AG04450 (cell line): ENCODE measurements around the gene DAO. TPM values are rescaled to one million over a fixed set of nuclear protein-coding genes. Genes with fewer than 3 reads are reported as not detected.

Experiments
- CTCF ChIA-PET: fragments of 300-600, 350-600 bp; formaldehyde crosslinking; extraction: SDS; loops from one replicate; lab custom pipeline; 2022; ENCODE audit warnings: antibody characterized with exemption, inconsistent platforms; lab: Charles Lee
- POLR2A ChIA-PET: fragments of 350-600 bp; formaldehyde crosslinking; extraction: SDS; loops from one replicate; lab custom pipeline; 2021; ENCODE audit warnings: antibody characterized with exemption, inconsistent platforms; lab: Yijun Ruan, JAX
- DNase-seq: peaks from one replicate; pipeline ENCODE4 v3.0.0-alpha.2; 2011; ENCODE audit warnings: low read depth, low spot score
- H3K27ac ChIP-seq: one replicate; pipeline ENCODE4 v1.5.1; 2012; ENCODE audit warnings: low read depth, low read length, control low read depth
- H3K27me3 ChIP-seq: one replicate; pipeline ENCODE4 v1.6.0; 2012; ENCODE audit warnings: low read length; ENCODE audit not compliant: control insufficient read depth, insufficient read depth
- H3K4me3 ChIP-seq: 2 replicates; pipeline ENCODE4 v1.5.1; 2011; ENCODE audit warnings: mild to moderate bottlenecking, low read depth, low read length, control low read depth
- H3K9me3 ChIP-seq: 2 replicates; pipeline ENCODE4 v1.5.1; 2012; ENCODE audit warnings: low read length; ENCODE audit not compliant: control insufficient read depth, insufficient read depth
- CTCF ChIP-seq: IDR thresholded peaks from 2 replicates; pipeline ENCODE4 v1.5.1; 2011; ENCODE audit warnings: low read depth, low read length, control low read depth, inconsistent platforms
- polyA plus RNA-seq: library from polyadenylated mRNA; depleted of rRNA; stranded (reverse); fragments of >200 nt; gene quantifications from 2 replicates; pipeline ENCODE4 v1.2.3, GENCODE V29; 2011

The DAO gene
- polyA plus RNA-seq, 1 experiment, result not detected

DNA sequence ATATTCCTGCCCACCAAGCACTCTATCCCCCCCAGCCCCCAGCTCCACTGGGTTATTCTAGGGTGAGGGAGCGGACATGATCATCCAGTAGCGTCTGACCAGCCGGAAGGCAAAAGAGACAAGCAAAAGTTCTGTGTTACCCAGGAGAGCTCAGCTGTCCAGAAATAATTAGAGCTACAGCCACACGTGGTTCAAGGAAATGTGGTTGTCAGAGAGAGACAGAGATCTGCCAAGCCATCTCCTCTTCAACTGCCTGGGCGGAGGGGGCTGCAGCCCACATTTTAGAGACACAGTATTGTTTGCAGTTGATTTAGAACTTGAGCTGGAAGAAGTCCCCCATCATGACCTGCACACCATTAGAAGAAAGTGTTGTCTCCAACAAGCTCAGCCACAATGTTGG, 30.4 kb downstream of the DAO start:
- no peak for DNase-seq
- TF ChIP-seq CTCF, result no peak
- H3K4me3 ChIP-seq, result no peak overlapping the region
- ChIA-PET POLR2A (no interaction called here), CTCF (no interaction called here)
- H3K9me3 ChIP-seq, result peaks cover 4% of the 10 kb centered on the region
- H3K27ac ChIP-seq, result no peak overlapping the region
- H3K27me3 ChIP-seq, result no peaks in the 10 kb centered on the region

DNA sequence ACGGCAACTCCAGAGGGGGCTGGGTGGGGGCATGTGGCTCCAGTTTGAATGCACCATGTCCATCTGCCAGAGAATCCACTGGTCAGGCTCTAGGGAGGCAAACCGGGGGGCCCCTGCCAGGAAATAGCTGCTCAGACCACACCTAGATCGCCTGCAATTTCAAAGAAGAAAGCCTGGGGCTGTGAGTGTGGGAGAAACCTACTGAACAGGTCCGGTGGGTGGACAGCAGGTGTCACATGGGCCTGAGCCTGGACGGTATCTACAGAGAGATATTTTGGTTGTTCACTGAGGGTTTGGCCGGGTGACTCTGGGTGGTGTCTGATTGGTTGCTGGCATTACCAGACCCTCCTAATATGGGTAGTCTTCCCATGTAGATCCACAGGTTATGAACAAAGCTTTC, 32.0 kb downstream of the DAO start:
- Histone ChIP-seq H3K9me3 (peaks cover 4% of the 10 kb centered on the region), H3K27me3 (no peaks in the 10 kb centered on the region), H3K4me3 (no peak overlapping the region), H3K27ac (no peak overlapping the region)
- CTCF ChIA-PET, result interaction anchor here (0.6 kb wide), 1 partner anchor 105 kb away, joined by 5 read pairs; no protein-coding TSS in a partner anchor
- no peak for TF ChIP-seq CTCF
- POLR2A ChIA-PET, result no interaction called here
- DNase-seq, result no peak

DNA sequence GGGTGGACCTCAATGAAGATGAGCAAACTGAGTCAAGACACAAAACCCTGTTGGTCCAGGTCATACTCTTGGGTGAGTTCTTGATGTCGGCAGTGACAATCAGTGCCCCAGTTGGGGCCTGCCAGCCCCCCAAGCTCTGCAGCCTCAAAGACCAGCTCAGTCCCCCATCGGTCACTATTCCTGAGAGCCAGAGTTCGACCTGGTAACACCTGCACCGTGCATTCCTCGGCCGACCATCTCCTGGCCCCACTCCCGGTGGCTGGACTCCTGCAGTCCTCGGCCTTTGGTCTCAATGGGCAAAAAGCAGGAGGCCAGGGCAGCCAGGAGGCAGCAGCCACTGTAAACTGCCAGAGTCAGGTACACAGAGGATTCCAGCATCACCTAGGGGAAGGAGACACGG, 32.5 kb downstream of the DAO start:
- no peak for DNase-seq
- TF ChIP-seq CTCF, result no peak
- CTCF ChIA-PET, result interaction anchor here (0.6 kb wide), 1 partner anchor 105 kb away, joined by 5 read pairs; no protein-coding TSS in a partner anchor
- H3K9me3 ChIP-seq, result peaks cover 4% of the 10 kb centered on the region
- no peak overlapping the region for H3K4me3 ChIP-seq
- H3K27me3 ChIP-seq, result no peaks in the 10 kb centered on the region
- H3K27ac ChIP-seq, result no peak overlapping the region
- POLR2A ChIA-PET, result no interaction called here

GRCh38 chr12:108914121-108914531, 34.2 kb downstream of the DAO start:
- H3K27me3 ChIP-seq, result no peaks in the 10 kb centered on the region
- no peak for TF ChIP-seq CTCF
- no peak overlapping the region for H3K4me3 ChIP-seq
- H3K9me3 ChIP-seq, result peaks cover 4% of the 10 kb centered on the region
- ChIA-PET POLR2A (no interaction called here), CTCF (no interaction called here)
- H3K27ac ChIP-seq, result no peak overlapping the region
- no peak for DNase-seq

- DNase-seq, result no peak
- ChIA-PET POLR2A (no interaction called here), CTCF (no interaction called here)
- Histone ChIP-seq H3K9me3 (peaks cover 4% of the 10 kb centered on the region), H3K27me3 (no peaks in the 10 kb centered on the region), H3K4me3 (no peak overlapping the region), H3K27ac (no peak overlapping the region)
- no peak for TF ChIP-seq CTCF
Observed at GRCh38 chr12:108915632-108916133, 35.8 kb downstream of the DAO start.
